Nephron (organoid): ENCODE measurements around the gene CSTB.

Experiments used
- H3K27ac Mint-ChIP-seq, 3 experiments: 2 replicates each; pipeline ENCODE4 v1.8.0; 2020; ENCODE audit warnings: mixed read lengths in 3 of 3, mild to moderate bottlenecking in 2 of 3, moderate library complexity in 1 of 3
- H3K27me3 Mint-ChIP-seq: 2 replicates; pipeline ENCODE4 v1.8.0; 2021; ENCODE audit warnings: low read depth, mild to moderate bottlenecking, moderate library complexity, mixed read lengths
- H3K36me3 Mint-ChIP-seq: 2 replicates; pipeline ENCODE4 v1.8.0; 2020; ENCODE audit warnings: low read depth, mixed read lengths
- H3K4me1 Mint-ChIP-seq: 2 replicates; pipeline ENCODE4 v1.8.0; 2020; ENCODE audit warnings: mixed read lengths
- H3K4me3 Mint-ChIP-seq, 3 experiments: 2 replicates each; pipeline ENCODE4 v1.8.0; 2020; ENCODE audit warnings: mild to moderate bottlenecking in 3 of 3, mixed read lengths in 3 of 3, moderate library complexity in 2 of 3
- H3K9me3 Mint-ChIP-seq: 2 replicates; pipeline ENCODE4 v1.8.0; 2020; ENCODE audit warnings: mixed read lengths
- TF ChIP-seq, protein P1 (sequence below), 3 experiments: fragments of 200-600 bp; sonication (generic); IDR thresholded peaks; one replicate each; pipeline ENCODE4 v1.5.0; 2021; ENCODE audit warnings: antibody characterized with exemption in 3 of 3; ENCODE audit not compliant: unreplicated experiment in 3 of 3

The CSTB gene

DNA sequence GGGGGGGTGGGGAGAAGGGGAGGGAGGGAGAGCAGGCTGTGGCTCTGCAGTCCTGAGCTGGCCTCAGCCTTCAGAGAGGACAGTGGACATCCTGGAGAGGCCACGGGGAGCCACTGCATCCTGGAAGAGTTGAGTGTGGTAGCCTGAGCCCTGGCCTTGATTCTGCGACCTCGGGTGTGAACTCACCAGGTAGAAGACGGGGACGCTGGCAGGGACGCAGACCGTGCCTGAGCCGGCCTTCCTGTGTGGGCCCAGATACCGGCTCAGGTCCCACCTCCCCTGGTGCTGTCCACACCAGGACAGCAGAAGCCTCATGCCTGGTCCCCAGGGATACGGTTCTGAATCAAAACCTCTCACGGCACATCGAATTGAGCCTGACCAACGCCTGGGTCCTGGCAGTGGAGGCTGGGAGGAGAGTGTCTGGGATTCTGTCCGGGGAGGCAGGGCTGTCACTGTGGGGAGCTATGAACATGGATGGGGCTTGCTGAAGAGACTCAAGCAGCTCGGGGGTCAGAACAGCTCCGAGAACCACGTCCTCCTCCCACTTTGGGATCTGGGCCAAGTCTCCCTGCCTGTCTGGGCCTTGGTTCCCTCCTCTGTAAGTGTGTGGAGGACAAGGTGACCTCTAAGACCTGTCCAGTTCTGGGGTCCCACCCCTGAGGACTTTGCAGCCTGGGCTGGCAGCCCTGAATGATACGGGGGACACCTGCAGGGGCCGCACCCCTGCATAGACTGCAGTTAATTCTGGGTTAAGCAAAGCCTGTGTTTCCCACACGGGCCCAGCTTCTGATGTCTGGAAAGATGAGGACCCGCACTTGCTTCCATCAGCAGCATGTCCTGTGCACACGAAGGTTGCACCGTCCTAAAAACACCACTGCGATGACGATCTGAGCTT is 43.6 kb upstream of the CSTB start:
- H3K27ac Mint-ChIP-seq: no peak overlapping the region
- no peak overlapping the region for H3K4me3 Mint-ChIP-seq
- H3K36me3 Mint-ChIP-seq: peaks cover 4% of the 10 kb centered on the region
- no peaks in the 10 kb centered on the region for H3K4me1 Mint-ChIP-seq
- TF ChIP-seq, protein P1, sequence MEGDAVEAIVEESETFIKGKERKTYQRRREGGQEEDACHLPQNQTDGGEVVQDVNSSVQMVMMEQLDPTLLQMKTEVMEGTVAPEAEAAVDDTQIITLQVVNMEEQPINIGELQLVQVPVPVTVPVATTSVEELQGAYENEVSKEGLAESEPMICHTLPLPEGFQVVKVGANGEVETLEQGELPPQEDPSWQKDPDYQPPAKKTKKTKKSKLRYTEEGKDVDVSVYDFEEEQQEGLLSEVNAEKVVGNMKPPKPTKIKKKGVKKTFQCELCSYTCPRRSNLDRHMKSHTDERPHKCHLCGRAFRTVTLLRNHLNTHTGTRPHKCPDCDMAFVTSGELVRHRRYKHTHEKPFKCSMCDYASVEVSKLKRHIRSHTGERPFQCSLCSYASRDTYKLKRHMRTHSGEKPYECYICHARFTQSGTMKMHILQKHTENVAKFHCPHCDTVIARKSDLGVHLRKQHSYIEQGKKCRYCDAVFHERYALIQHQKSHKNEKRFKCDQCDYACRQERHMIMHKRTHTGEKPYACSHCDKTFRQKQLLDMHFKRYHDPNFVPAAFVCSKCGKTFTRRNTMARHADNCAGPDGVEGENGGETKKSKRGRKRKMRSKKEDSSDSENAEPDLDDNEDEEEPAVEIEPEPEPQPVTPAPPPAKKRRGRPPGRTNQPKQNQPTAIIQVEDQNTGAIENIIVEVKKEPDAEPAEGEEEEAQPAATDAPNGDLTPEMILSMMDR (IDR thresholded peaks at IDR 0.05; ENCODE audit: unreplicated experiment in 3 of 3): no peak
- no peaks in the 10 kb centered on the region for H3K27me3 Mint-ChIP-seq
- H3K9me3 Mint-ChIP-seq: peaks cover 12% of the 10 kb centered on the region

- Mint-ChIP-seq H3K27me3 (no peaks in the 10 kb centered on the region), H3K9me3 (peaks cover 8% of the 10 kb centered on the region), H3K36me3 (peaks cover 4% of the 10 kb centered on the region), H3K4me1 (no peaks in the 10 kb centered on the region), H3K27ac (no peak overlapping the region), H3K4me3 (no peak overlapping the region)
- TF ChIP-seq, protein P1 (IDR thresholded peaks at IDR 0.05; ENCODE audit: unreplicated experiment in 3 of 3): no peak
Measured at GRCh38 chr21:43818685-43819084, 42.6 kb upstream of the CSTB start.

GRCh38 chr21:43817157-43818086 is 41.3 kb upstream of the CSTB start:
- H3K27ac Mint-ChIP-seq: no peak overlapping the region
- H3K36me3 Mint-ChIP-seq: peaks cover 4% of the 10 kb centered on the region
- H3K27me3 Mint-ChIP-seq: no peaks in the 10 kb centered on the region
- TF ChIP-seq, protein P1 (IDR thresholded peaks at IDR 0.05; ENCODE audit: unreplicated experiment in 3 of 3): no peak
- peaks cover 3% of the 10 kb centered on the region for H3K4me1 Mint-ChIP-seq
- H3K4me3 Mint-ChIP-seq: no peak overlapping the region
- peaks cover 8% of the 10 kb centered on the region for H3K9me3 Mint-ChIP-seq

GRCh38 chr21:43816611-43817071 is 40.5 kb upstream of the CSTB start:
- TF ChIP-seq, protein P1 (IDR thresholded peaks at IDR 0.05; ENCODE audit: unreplicated experiment in 3 of 3): no peak
- Mint-ChIP-seq H3K9me3 (peaks cover 8% of the 10 kb centered on the region), H3K4me3 (no peak overlapping the region), H3K27ac (no peak overlapping the region), H3K27me3 (no peaks in the 10 kb centered on the region), H3K4me1 (peaks cover 4% of the 10 kb centered on the region), H3K36me3 (peaks cover 4% of the 10 kb centered on the region)

GRCh38 chr21:43815991-43816390 is 39.9 kb upstream of the CSTB start:
- Mint-ChIP-seq H3K4me3 (no peak overlapping the region), H3K4me1 (peaks cover 4% of the 10 kb centered on the region), H3K27ac (no peak overlapping the region), H3K9me3 (peaks cover 8% of the 10 kb centered on the region), H3K27me3 (no peaks in the 10 kb centered on the region), H3K36me3 (peaks cover 4% of the 10 kb centered on the region)
- TF ChIP-seq, protein P1 (IDR thresholded peaks at IDR 0.05; ENCODE audit: unreplicated experiment in 3 of 3): no peak
